Activated CD4-positive, alpha-beta T cell treated with anti-CD3 and anti-CD28 coated beads, Interleukin-2, amount 10 ng/mL, durations not matched to agents 7 days and 5 days (primary cell): ENCODE data around the gene CYP4F2. TPM values are rescaled to one million over a fixed set of nuclear protein-coding genes. Genes with fewer than 3 reads are reported as not detected.
"Not testable (repeated sequence)": the region's sequence is repeated elsewhere in the genome, so short reads cannot be mapped to it uniquely, and the experiment has no call there.

Experiments used
- CTCF ChIA-PET: fragments of 350-600 bp; sonication (Branson Sonifier 250); formaldehyde crosslinking; loops from one replicate; lab custom pipeline; 2021; ENCODE audit warnings: antibody characterized with exemption; lab: Charles Lee
- POLR2A ChIA-PET: fragments of 350-600 bp; sonication (Branson Sonifier 250); formaldehyde crosslinking; loops from one replicate; lab custom pipeline; 2021; ENCODE audit warnings: antibody characterized with exemption; lab: Charles Lee
- DNase-seq: peaks from one replicate; pipeline ENCODE4 v3.0.0-alpha.2; 2020
- H3K27ac Mint-ChIP-seq: one replicate; pipeline ENCODE4 v1.8.0; 2021; ENCODE audit warnings: mild to moderate bottlenecking, moderate library complexity, mixed read lengths
- H3K27me3 Mint-ChIP-seq: one replicate; pipeline ENCODE4 v1.8.0; 2021; ENCODE audit warnings: mixed read lengths
- H3K36me3 Mint-ChIP-seq: one replicate; pipeline ENCODE4 v1.8.0; 2021; ENCODE audit warnings: low read depth, mixed read lengths
- H3K4me1 Mint-ChIP-seq: one replicate; pipeline ENCODE4 v1.8.0; 2021; ENCODE audit warnings: mixed read lengths
- H3K4me3 Mint-ChIP-seq: one replicate; pipeline ENCODE4 v1.8.0; 2021; ENCODE audit warnings: mild to moderate bottlenecking, moderate library complexity, mixed read lengths
- H3K9me3 Mint-ChIP-seq: one replicate; pipeline ENCODE4 v1.8.0; 2021; ENCODE audit warnings: mixed read lengths
- total RNA-seq, 2 experiments: library from RNA; stranded (reverse); gene quantifications; one replicate each; pipeline ENCODE4 v1.2.3, GENCODE V29; 2021

Gene CYP4F2
- total RNA-seq, 2 experiments from 2014 or later: not detected

GRCh38 chr19:15895876-15896430 lies 1.9 kb downstream of the CYP4F2 start:
- H3K36me3 Mint-ChIP-seq: no peaks in the 10 kb centered on the region
- H3K9me3 Mint-ChIP-seq: no peaks in the 10 kb centered on the region
- H3K4me3 Mint-ChIP-seq: no peak overlapping the region
- peaks cover 6% of the 10 kb centered on the region for H3K4me1 Mint-ChIP-seq
- ChIA-PET CTCF (no interaction called here), POLR2A (no interaction called here)
- peaks cover 21% of the 10 kb centered on the region for H3K27me3 Mint-ChIP-seq
- DNase-seq: no peak
- no peak overlapping the region for H3K27ac Mint-ChIP-seq

- H3K4me3 Mint-ChIP-seq: no peak overlapping the region
Observed at GRCh38 chr19:15894359-15894758, 3.5 kb downstream of the CYP4F2 start.

GRCh38 chr19:15893477-15893876 lies 4.4 kb downstream of the CYP4F2 start:
- H3K4me1 Mint-ChIP-seq: no peaks in the 10 kb centered on the region
- H3K4me3 Mint-ChIP-seq: no peak overlapping the region
- no peaks in the 10 kb centered on the region for H3K9me3 Mint-ChIP-seq
- peaks cover 5% of the 10 kb centered on the region for H3K27me3 Mint-ChIP-seq
- ChIA-PET CTCF (no interaction called here), POLR2A (no interaction called here)
- no peaks in the 10 kb centered on the region for H3K36me3 Mint-ChIP-seq
- no peak overlapping the region for H3K27ac Mint-ChIP-seq
- no peak for DNase-seq

More at GRCh38 chr19:15894359-15894758, 3.5 kb downstream of the CYP4F2 start:
- POLR2A ChIA-PET: no interaction called here
- Mint-ChIP-seq H3K9me3 (no peaks in the 10 kb centered on the region), H3K27me3 (peaks cover 10% of the 10 kb centered on the region), H3K27ac (no peak overlapping the region), H3K4me1 (no peaks in the 10 kb centered on the region), H3K36me3 (no peaks in the 10 kb centered on the region)
- no peak for DNase-seq
- CTCF ChIA-PET: no interaction called here

GRCh38 chr19:15892012-15892411 lies 5.9 kb downstream of the CYP4F2 start:
- H3K27ac Mint-ChIP-seq: no peak overlapping the region
- POLR2A ChIA-PET: no interaction called here
- H3K36me3 Mint-ChIP-seq: no peaks in the 10 kb centered on the region
- H3K4me1 Mint-ChIP-seq: no peaks in the 10 kb centered on the region
- DNase-seq: no peak
- no peak overlapping the region for H3K4me3 Mint-ChIP-seq
- no peaks in the 10 kb centered on the region for H3K9me3 Mint-ChIP-seq
- CTCF ChIA-PET: no interaction called here
- no peaks in the 10 kb centered on the region for H3K27me3 Mint-ChIP-seq

- Mint-ChIP-seq H3K4me3 (no peak overlapping the region), H3K9me3 (no peaks in the 10 kb centered on the region), H3K36me3 (no peaks in the 10 kb centered on the region), H3K27ac (no peak overlapping the region), H3K4me1 (no peaks in the 10 kb centered on the region), H3K27me3 (no peaks in the 10 kb centered on the region)
- no peak for DNase-seq
- ChIA-PET CTCF (interaction anchor here (0.5 kb wide), 1 partner anchor 914 kb away, joined by 3 read pairs; no protein-coding TSS in a partner anchor), POLR2A (no interaction called here)
Observed at GRCh38 chr19:15891434-15891833, 6.4 kb downstream of the CYP4F2 start.

GRCh38 chr19:15889339-15889738 lies 8.5 kb downstream of the CYP4F2 start:
- H3K36me3 Mint-ChIP-seq, DNase-seq, CTCF ChIA-PET, H3K27me3 Mint-ChIP-seq, H3K4me1 Mint-ChIP-seq, H3K9me3 Mint-ChIP-seq, H3K4me3 Mint-ChIP-seq, H3K27ac Mint-ChIP-seq: not testable (repeated sequence)
- POLR2A ChIA-PET: interaction anchor here (0.6 kb wide), 1 partner anchor 1040 kb away, joined by 4 read pairs; the partner anchor contains the start of gene OR7A10

- no peaks in the 10 kb centered on the region for H3K4me1 Mint-ChIP-seq
- ChIA-PET POLR2A (no interaction called here), CTCF (no interaction called here)
- DNase-seq: no peak
- no peak overlapping the region for H3K27ac Mint-ChIP-seq
- H3K36me3 Mint-ChIP-seq: no peaks in the 10 kb centered on the region
- no peak overlapping the region for H3K4me3 Mint-ChIP-seq
- H3K27me3 Mint-ChIP-seq: peaks cover 2% of the 10 kb centered on the region
- no peaks in the 10 kb centered on the region for H3K9me3 Mint-ChIP-seq
Observed at GRCh38 chr19:15885919-15886318, 12.0 kb downstream of the CYP4F2 start.

- ChIA-PET POLR2A (no interaction called here), CTCF (no interaction called here)
- Mint-ChIP-seq H3K27me3 (peaks cover 4% of the 10 kb centered on the region), H3K4me3 (no peak overlapping the region), H3K9me3 (no peaks in the 10 kb centered on the region), H3K36me3 (no peaks in the 10 kb centered on the region), H3K4me1 (no peaks in the 10 kb centered on the region), H3K27ac (no peak overlapping the region)
- DNase-seq: no peak
Observed at GRCh38 chr19:15885167-15885566, 12.7 kb downstream of the CYP4F2 start.

- H3K4me1 Mint-ChIP-seq, POLR2A ChIA-PET, H3K27me3 Mint-ChIP-seq, DNase-seq, H3K36me3 Mint-ChIP-seq, H3K4me3 Mint-ChIP-seq, CTCF ChIA-PET, H3K9me3 Mint-ChIP-seq, H3K27ac Mint-ChIP-seq: not testable (repeated sequence)
Observed at GRCh38 chr19:15883329-15883728, 14.5 kb downstream of the CYP4F2 start.

GRCh38 chr19:15874821-15875474 lies 22.9 kb downstream of the CYP4F2 start:
- Mint-ChIP-seq H3K36me3 (no peaks in the 10 kb centered on the region), H3K27me3 (peaks cover 26% of the 10 kb centered on the region), H3K27ac (no peak overlapping the region), H3K9me3 (no peaks in the 10 kb centered on the region), H3K4me1 (peaks cover 11% of the 10 kb centered on the region), H3K4me3 (no peak overlapping the region)
- ChIA-PET POLR2A (no interaction called here), CTCF (interaction anchor here (0.9 kb wide), 1 partner anchor 11 kb away, joined by 3 read pairs; no protein-coding TSS in a partner anchor)
- DNase-seq: no peak

GRCh38 chr19:15873771-15874170 lies 24.1 kb downstream of the CYP4F2 start:
- DNase-seq, CTCF ChIA-PET, H3K36me3 Mint-ChIP-seq, POLR2A ChIA-PET, H3K27ac Mint-ChIP-seq, H3K9me3 Mint-ChIP-seq, H3K4me3 Mint-ChIP-seq: not testable (repeated sequence)
- Mint-ChIP-seq H3K4me1 (peaks cover 18% of the 10 kb centered on the region), H3K27me3 (peaks cover 24% of the 10 kb centered on the region)

- peaks cover 22% of the 10 kb centered on the region for H3K27me3 Mint-ChIP-seq
- CTCF ChIA-PET: no interaction called here
- no peaks in the 10 kb centered on the region for H3K36me3 Mint-ChIP-seq
- peaks cover 18% of the 10 kb centered on the region for H3K4me1 Mint-ChIP-seq
- H3K27ac Mint-ChIP-seq: peak overlapping the region; percentile 68
- no peak overlapping the region for H3K4me3 Mint-ChIP-seq
- DNase-seq: peak; percentile 23
- no peaks in the 10 kb centered on the region for H3K9me3 Mint-ChIP-seq
- POLR2A ChIA-PET: no interaction called here
Observed at GRCh38 chr19:15871570-15871969, 26.3 kb downstream of the CYP4F2 start.

- H3K27me3 Mint-ChIP-seq: peaks cover 13% of the 10 kb centered on the region
- H3K4me1 Mint-ChIP-seq: peaks cover 18% of the 10 kb centered on the region
- ChIA-PET POLR2A (no interaction called here), CTCF (no interaction called here)
- no peak for DNase-seq
- H3K36me3 Mint-ChIP-seq: no peaks in the 10 kb centered on the region
- H3K9me3 Mint-ChIP-seq: no peaks in the 10 kb centered on the region
- H3K4me3 Mint-ChIP-seq: no peak overlapping the region
- H3K27ac Mint-ChIP-seq: no peak overlapping the region
Observed at GRCh38 chr19:15869873-15870272, 28.0 kb downstream of the CYP4F2 start.
